Adrenal gland (tissue), 5 donors: Measurements from ENCODE around the gene NAPSA.

Source experiments
- CTCF ChIP-seq, 6 experiments: fragments of 450-650 bp in 4 of 6; fragments of 200-600 bp in 2 of 6; sonication (generic) in 1 of 6; IDR thresholded peaks; 1 replicate in 5 of 6; 2 replicates in 1 of 6; pipeline versions ENCODE4 v1.5.1 to v1.8.0; 2016 to 2021; ENCODE audit warnings: antibody characterized with exemption in 6 of 6, mild to moderate bottlenecking in 2 of 6, moderate library complexity in 1 of 6
- POLR2A ChIP-seq, 2 donors: fragments of 450-650 bp; IDR thresholded peaks; one replicate each; pipeline ENCODE4 v1.6.1; 2017; ENCODE audit warnings: antibody characterized with exemption in 2 of 2, mild to moderate bottlenecking in 2 of 2, moderate library complexity in 1 of 2
- donor health status: DM: no; HTN: no; CAD: no.

GRCh38 chr19:50317115-50317514, 48.3 kb downstream of the NAPSA start:
- TF ChIP-seq CTCF (IDR thresholded peaks at IDR 0.05): no peak
- no peak for TF ChIP-seq POLR2A (IDR thresholded peaks at IDR 0.05)
